BLaER1 treated with 17β-estradiol and CSF1 and Interleukin-3, amounts not matched to agents 10 nM and 100 nM (cell line): ENCODE data around the gene MED15.
"Not testable (repeated sequence)": the region's sequence is repeated elsewhere in the genome, so short reads cannot be mapped to it uniquely, and the experiment has no call there.

Experiments used
- H3K27ac ChIP-seq, 11 experiments: shearing (Covaris generic); formaldehyde crosslinking; 2 replicates each; pipeline ENCODE4 v1.8.1; 2022
- H3K27me3 ChIP-seq, 11 experiments: shearing (Covaris generic); formaldehyde crosslinking; 2 replicates each; pipeline ENCODE4 v1.8.1; 2022
- H3K36me3 ChIP-seq, 11 experiments: shearing (Covaris generic); formaldehyde crosslinking; 2 replicates each; pipeline ENCODE4 v1.8.1; 2022
- H3K4me1 ChIP-seq, 10 experiments: shearing (Covaris generic); formaldehyde crosslinking; 2 replicates each; pipeline ENCODE4 v1.8.1; 2022
- H3K4me2 ChIP-seq, 11 experiments: shearing (Covaris generic); formaldehyde crosslinking; 2 replicates each; pipeline ENCODE4 v1.8.1; 2022
- H3K4me3 ChIP-seq, 10 experiments: shearing (Covaris generic); formaldehyde crosslinking; 2 replicates each; pipeline ENCODE4 v1.8.1; 2022
- H3K9ac ChIP-seq, 11 experiments: shearing (Covaris generic); formaldehyde crosslinking; 2 replicates each; pipeline ENCODE4 v1.8.1; 2022
- H3K9me3 ChIP-seq, 11 experiments: shearing (Covaris generic); formaldehyde crosslinking; replicated peaks in 1 of 11; 2 replicates each; pipeline ENCODE4 v1.8.1; 2022
- H4K20me1 ChIP-seq, 11 experiments: shearing (Covaris generic); formaldehyde crosslinking; 2 replicates each; pipeline ENCODE4 v1.8.1; 2022
- Cebpa-rat ChIP-seq, 11 experiments: shearing (Covaris generic); IDR thresholded peaks; 2 replicates each; pipeline ENCODE4 v1.8.1; 2022

MED15 gene

DNA sequence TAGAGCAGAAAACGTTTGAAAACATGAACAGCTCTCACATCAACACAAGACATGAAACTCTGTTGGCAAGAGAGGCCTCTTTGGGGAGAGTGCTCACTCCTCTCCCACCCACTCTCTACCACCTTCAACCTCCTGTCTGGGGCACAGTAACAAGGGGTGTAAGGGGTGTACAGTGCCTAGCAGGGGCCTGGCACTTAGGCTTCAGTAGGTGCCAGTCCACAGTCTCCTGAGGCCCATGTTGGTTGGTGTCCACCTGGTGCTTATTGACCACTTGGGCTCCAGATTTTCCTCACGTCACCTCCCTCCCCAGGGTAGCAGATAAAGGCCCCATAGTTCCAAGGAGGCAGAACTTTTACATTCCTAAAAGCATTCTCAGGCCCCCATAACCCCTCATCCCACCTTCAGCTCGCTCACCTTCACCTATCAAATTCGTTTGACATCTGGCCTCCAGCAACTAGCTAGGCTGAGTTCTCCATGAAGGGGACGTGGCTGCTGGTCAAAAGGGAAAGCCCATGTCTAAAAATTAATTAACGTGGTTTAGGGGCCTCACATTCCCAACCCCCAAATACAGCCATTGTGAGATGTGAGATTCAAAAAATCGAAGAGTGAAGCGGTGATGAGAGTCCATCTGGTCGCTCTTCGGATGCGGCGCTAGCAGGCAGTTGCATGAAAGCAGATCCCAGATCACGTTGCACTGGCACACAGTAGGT, 712 bp upstream of the MED15 start:
- H3K9me3 ChIP-seq, result no peaks in the 10 kb centered on the region
- H3K27ac ChIP-seq, result peak overlapping the region in 3 of 11 experiments; percentile 97 to 99 (median 97); a peak in 4 of 22 replicates
- H3K36me3 ChIP-seq, result peaks cover 13 to 20% (median 18%) of the 10 kb centered on the region in 11 experiments; a peak in 18 of 22 replicates
- peak overlapping the region; percentile 92 to 100 (median 99) for H3K4me2 ChIP-seq
- peaks cover 23 to 39% (median 29%) of the 10 kb centered on the region in 11 experiments for H4K20me1 ChIP-seq
- peak overlapping the region; percentile 82 to 97 (median 92) for H3K4me3 ChIP-seq
- no peak for TF ChIP-seq Cebpa-rat (IDR thresholded peaks at IDR 0.05)
- H3K9ac ChIP-seq, result peak overlapping the region in 10 of 11 experiments; percentile 93 to 99 (median 96); a peak in 19 of 22 replicates
- H3K27me3 ChIP-seq, result no peaks in the 10 kb centered on the region
- peaks cover 26 to 37% (median 35%) of the 10 kb centered on the region in 10 experiments for H3K4me1 ChIP-seq

GRCh38 chr22:20508067-20508755, 801 bp downstream of the MED15 start:
- Histone ChIP-seq H3K9ac (peak overlapping the region; percentile 93 to 99 (median 97)), H3K4me1 (peaks cover 27 to 45% (median 40%) of the 10 kb centered on the region in 10 experiments), H3K4me3 (peak overlapping the region; percentile 82 to 97 (median 92)), H3K27ac (peak overlapping the region; percentile 93 to 99 (median 96)), H3K4me2 (peak overlapping the region; percentile 98 to 100 (median 99)), H3K36me3 (peaks cover 14 to 34% (median 28%) of the 10 kb centered on the region in 11 experiments; a peak in 20 of 22 replicates), H4K20me1 (peaks cover 38 to 54% (median 44%) of the 10 kb centered on the region in 11 experiments)
- H3K27me3 ChIP-seq, H3K9me3 ChIP-seq: not testable (repeated sequence)

GRCh38 chr22:20508815-20509271, 1.4 kb downstream of the MED15 start:
- peaks cover 20 to 40% (median 34%) of the 10 kb centered on the region in 11 experiments for H3K36me3 ChIP-seq
- peaks cover 44 to 60% (median 50%) of the 10 kb centered on the region in 11 experiments for H4K20me1 ChIP-seq
- peak overlapping the region; percentile 93 to 99 (median 97) for H3K9ac ChIP-seq
- peak overlapping the region; percentile 82 to 97 (median 92) for H3K4me3 ChIP-seq
- H3K27me3 ChIP-seq, result no peaks in the 10 kb centered on the region
- peak overlapping the region; percentile 98 to 100 (median 99) for H3K4me2 ChIP-seq
- H3K9me3 ChIP-seq, result no peaks in the 10 kb centered on the region
- H3K4me1 ChIP-seq, result peaks cover 32 to 51% (median 41%) of the 10 kb centered on the region in 10 experiments
- TF ChIP-seq Cebpa-rat (IDR thresholded peaks at IDR 0.05), result no peak
- H3K27ac ChIP-seq, result peak overlapping the region; percentile 42 to 99 (median 96); a peak in 21 of 22 replicates

DNA sequence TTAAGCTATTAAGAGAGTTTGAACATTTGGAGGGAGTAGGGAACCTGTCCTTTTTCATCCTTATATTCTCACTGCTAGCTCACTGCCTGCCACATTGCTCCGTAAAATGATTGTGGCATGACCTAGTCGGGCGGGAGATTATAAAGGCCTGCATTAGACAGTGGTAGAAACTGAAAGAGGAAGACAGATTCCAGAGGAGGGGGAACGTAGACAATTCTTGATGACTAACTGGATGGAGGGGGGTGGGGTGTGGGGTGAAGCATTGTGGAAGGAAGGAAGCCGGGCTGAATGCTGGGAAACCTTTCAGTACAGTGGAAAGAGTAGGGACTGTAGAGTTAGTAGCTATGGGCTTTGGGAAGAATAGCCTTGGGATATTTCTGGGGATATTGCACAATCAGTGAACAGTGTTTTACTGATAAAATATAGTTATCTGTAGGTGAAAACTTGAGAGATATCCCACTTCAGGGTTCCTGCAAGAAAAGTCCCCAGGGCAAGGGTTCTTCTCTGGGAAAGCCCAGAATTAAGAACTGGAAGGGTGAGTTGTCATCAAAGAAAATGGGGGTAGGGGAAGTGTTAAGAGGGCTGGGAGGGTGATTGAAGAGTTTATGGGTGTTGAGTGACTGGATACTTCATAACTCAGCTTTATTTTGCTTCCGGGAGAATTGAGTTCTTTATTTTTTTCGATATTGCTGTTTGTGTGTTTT, 2.1 kb downstream of the MED15 start:
- no peaks in the 10 kb centered on the region for H3K9me3 ChIP-seq
- TF ChIP-seq Cebpa-rat (IDR thresholded peaks at IDR 0.05), result peak in 5 of 11 experiments; percentile 26 to 89 (median 46); a peak in 7 of 22 replicates
- no peaks in the 10 kb centered on the region for H3K27me3 ChIP-seq
- peak overlapping the region; percentile 42 to 99 (median 96); a peak in 21 of 22 replicates for H3K27ac ChIP-seq
- H3K4me3 ChIP-seq, result peak overlapping the region; percentile 82 to 97 (median 92)
- peaks cover 32 to 58% (median 41%) of the 10 kb centered on the region in 10 experiments for H3K4me1 ChIP-seq
- H3K36me3 ChIP-seq, result peaks cover 27 to 47% (median 41%) of the 10 kb centered on the region in 11 experiments
- H4K20me1 ChIP-seq, result peaks cover 51 to 67% (median 57%) of the 10 kb centered on the region in 11 experiments
- peak overlapping the region; percentile 93 to 99 (median 97) for H3K9ac ChIP-seq
- H3K4me2 ChIP-seq, result peak overlapping the region; percentile 98 to 100 (median 99)

GRCh38 chr22:20510811-20511577, 3.6 kb downstream of the MED15 start:
- peaks cover 32 to 67% (median 46%) of the 10 kb centered on the region in 10 experiments for H3K4me1 ChIP-seq
- no peaks in the 10 kb centered on the region for H3K27me3 ChIP-seq
- peaks cover 66 to 82% (median 72%) of the 10 kb centered on the region in 11 experiments for H4K20me1 ChIP-seq
- H3K27ac ChIP-seq, result no peak overlapping the region; a peak in 1 of 22 replicates
- no peak for TF ChIP-seq Cebpa-rat (IDR thresholded peaks at IDR 0.05)
- H3K9ac ChIP-seq, result peak overlapping the region in 2 of 11 experiments; percentile 19 to 95; a peak in 2 of 22 replicates
- H3K4me2 ChIP-seq, result peak overlapping the region; percentile 98 to 100 (median 99)
- H3K9me3 ChIP-seq, result no peaks in the 10 kb centered on the region
- H3K36me3 ChIP-seq, result peaks cover 31 to 58% (median 53%) of the 10 kb centered on the region in 11 experiments
- no peak overlapping the region for H3K4me3 ChIP-seq

DNA sequence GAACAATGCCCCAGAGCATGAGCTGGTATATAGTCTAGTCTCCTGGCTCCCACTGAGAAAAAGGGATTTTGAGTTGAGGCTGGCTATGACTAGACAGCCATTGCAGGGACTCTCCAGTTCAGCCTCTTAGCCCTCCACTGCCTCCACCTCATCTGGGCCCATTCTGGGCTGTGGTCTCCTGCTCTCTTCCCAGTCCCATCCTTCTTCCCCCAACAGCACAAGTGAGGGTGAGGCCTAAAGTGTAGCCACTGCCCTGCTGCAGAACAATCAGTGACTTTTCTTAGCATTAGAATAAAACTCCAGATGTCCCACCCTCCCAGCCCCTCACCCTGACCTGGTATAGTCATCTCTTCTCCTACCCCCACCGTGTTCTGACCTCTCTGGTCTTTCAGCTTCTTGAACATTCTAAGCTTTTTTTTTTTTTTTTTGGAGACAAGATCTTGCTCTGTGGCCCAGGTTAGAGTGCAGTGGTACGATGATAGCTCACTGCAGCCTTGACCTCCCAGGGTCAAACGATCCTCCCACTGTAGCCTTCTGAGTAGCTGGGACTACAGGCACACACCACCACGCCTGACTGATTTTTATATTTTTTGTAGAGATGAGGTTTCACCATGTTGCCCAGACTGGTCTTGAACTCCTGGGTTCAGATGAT, 4.3 kb downstream of the MED15 start:
- peak overlapping the region in 1 of 11 experiments; percentile 27; a peak in 1 of 22 replicates for H3K27ac ChIP-seq
- TF ChIP-seq Cebpa-rat (IDR thresholded peaks at IDR 0.05), result no peak
- no peaks in the 10 kb centered on the region for H3K27me3 ChIP-seq
- H4K20me1 ChIP-seq, result peaks cover 73 to 89% (median 79%) of the 10 kb centered on the region in 11 experiments
- peaks cover 34 to 65% (median 59%) of the 10 kb centered on the region in 11 experiments for H3K36me3 ChIP-seq
- peak overlapping the region; percentile 10 to 100 (median 99); a peak in 19 of 22 replicates for H3K4me2 ChIP-seq
- H3K4me1 ChIP-seq, result peaks cover 32 to 72% (median 46%) of the 10 kb centered on the region in 10 experiments
- H3K4me3 ChIP-seq, result no peak overlapping the region
- H3K9ac ChIP-seq, result peak overlapping the region in 1 of 11 experiments; percentile 19; a peak in 1 of 22 replicates
- no peaks in the 10 kb centered on the region for H3K9me3 ChIP-seq

GRCh38 chr22:20514658-20515406, 7.4 kb downstream of the MED15 start:
- H3K27me3 ChIP-seq, result no peaks in the 10 kb centered on the region
- no peak for TF ChIP-seq Cebpa-rat (IDR thresholded peaks at IDR 0.05)
- no peaks in the 10 kb centered on the region for H3K9me3 ChIP-seq
- H3K4me3 ChIP-seq, result no peak overlapping the region
- peaks cover 98 to 100% (median 100%) of the 10 kb centered on the region in 11 experiments for H4K20me1 ChIP-seq
- H3K4me2 ChIP-seq, result peak overlapping the region in 3 of 11 experiments; percentile 7 to 42 (median 19); a peak in 5 of 22 replicates
- H3K36me3 ChIP-seq, result peaks cover 66 to 95% (median 88%) of the 10 kb centered on the region in 11 experiments
- peaks cover 30 to 90% (median 52%) of the 10 kb centered on the region in 10 experiments for H3K4me1 ChIP-seq
- H3K27ac ChIP-seq, result no peak overlapping the region
- no peak overlapping the region for H3K9ac ChIP-seq
